H1 (cell line): Measurements from ENCODE around the gene NRXN3. TPM values are rescaled to one million over a fixed set of nuclear protein-coding genes. Genes with fewer than 3 reads are reported as not detected.

ENCODE experiments used
- CTCF ChIA-PET: fragments of 300-600 bp; sonication (Branson Sonifier 250); formaldehyde crosslinking; loops from one replicate; lab custom pipeline; 2021; ENCODE audit not compliant: partially characterized antibody; lab: Charles Lee
- POLR2A ChIA-PET: fragments of 300-600 bp; sonication (Branson Sonifier 250); formaldehyde crosslinking; loops from one replicate; lab custom pipeline; 2021; ENCODE audit warnings: inconsistent platforms; ENCODE audit not compliant: partially characterized antibody; lab: Charles Lee
- DNase-seq, 2 experiments: peaks; one replicate each; pipeline versions ENCODE4 v3.0.0 to v3.0.0-alpha.2; 2010 to 2022; ENCODE audit warnings: low spot score in 2 of 2, low read depth in 1 of 2, mixed read lengths in 1 of 2
- FAIRE-seq: peaks from 2 replicates; lab custom pipeline; 2011; peaks lifted over from hg19 to GRCh38; lab: Jason Lieb, UNC
- H2AFZ ChIP-seq: 2 replicates; pipeline ENCODE4 v1.8.1; 2012; ENCODE audit warnings: low read length, inconsistent platforms
- H2AK5ac ChIP-seq: 2 replicates; pipeline ENCODE4 v1.6.1; 2013; ENCODE audit warnings: low read depth, low read length
- H2BK120ac ChIP-seq: replicated peaks from 2 replicates; pipeline ENCODE3; 2013; ENCODE audit warnings: low read depth, low read length, inconsistent platforms
- H2BK12ac ChIP-seq: 2 replicates; pipeline ENCODE4 v1.6.1; 2013; ENCODE audit warnings: low read depth, low read length
- H2BK15ac ChIP-seq: 2 replicates; pipeline ENCODE4 v1.6.1; 2013; ENCODE audit warnings: low read length
- H2BK20ac ChIP-seq: 2 replicates; pipeline ENCODE4 v1.6.1; 2013; ENCODE audit warnings: low read length
- H2BK5ac ChIP-seq: 2 replicates; pipeline ENCODE4 v1.6.1; 2013; ENCODE audit warnings: low read depth, low read length
- H3K14ac ChIP-seq: 2 replicates; pipeline ENCODE4 v1.6.1; 2013; ENCODE audit warnings: inconsistent platforms; ENCODE audit not compliant: insufficient read length
- H3K18ac ChIP-seq: 2 replicates; pipeline ENCODE4 v1.6.1; 2013; ENCODE audit warnings: low read length; ENCODE audit errors: extremely low read depth
- H3K23ac ChIP-seq: 2 replicates; pipeline ENCODE4 v1.6.1; 2013; ENCODE audit warnings: inconsistent platforms; ENCODE audit not compliant: insufficient read length
- H3K23me2 ChIP-seq: 2 replicates; pipeline ENCODE4 v1.6.1; 2013; ENCODE audit warnings: low read depth, low read length
- H3K27ac ChIP-seq: 2 replicates; pipeline ENCODE4 v1.6.1; 2011; ENCODE audit warnings: low read depth, low read length, inconsistent platforms
- H3K27me3 ChIP-seq, 4 experiments: replicated peaks in 1 of 4; 1 replicate in 1 of 4; 2 replicates in 3 of 4; pipeline versions ENCODE4 v1.6.1 to v1.8.1; 2011 to 2013; ENCODE audit warnings: low read length in 3 of 4, mild to moderate bottlenecking in 3 of 4, inconsistent platforms in 2 of 4, mixed read lengths in 2 of 4, moderate library complexity in 1 of 4; ENCODE audit not compliant: control insufficient read depth in 3 of 4, insufficient read depth in 3 of 4; ENCODE audit errors: extremely low read depth in 1 of 4
- H3K36me3 ChIP-seq, 4 experiments: 2 replicates each; pipeline versions ENCODE4 v1.6.1 to v1.8.1; 2011 to 2013; ENCODE audit warnings: mild to moderate bottlenecking in 4 of 4, low read length in 3 of 4, moderate library complexity in 2 of 4, control low read depth in 1 of 4, inconsistent platforms in 1 of 4; ENCODE audit not compliant: insufficient read depth in 4 of 4, control insufficient read depth in 2 of 4
- H3K4ac ChIP-seq: replicated peaks from 2 replicates; pipeline ENCODE3; 2013; ENCODE audit warnings: low read length, low read depth, mixed read lengths, inconsistent platforms; ENCODE audit not compliant: insufficient read length
- H3K4me1 ChIP-seq, 4 experiments: replicated peaks in 1 of 4; 1 replicate in 1 of 4; 2 replicates in 3 of 4; pipeline versions ENCODE4 v1.6.1 to v1.8.1; 2011 to 2013; ENCODE audit warnings: low read length in 3 of 4, inconsistent platforms in 2 of 4, mixed read lengths in 1 of 4; ENCODE audit not compliant: insufficient read depth in 4 of 4, control insufficient read depth in 3 of 4
- H3K4me2 ChIP-seq, 2 experiments: 2 replicates each; pipeline versions ENCODE4 v1.6.1 to v1.8.1; 2011 to 2013; ENCODE audit warnings: low read depth in 2 of 2, low read length in 2 of 2, control low read depth in 1 of 2, inconsistent platforms in 1 of 2, mild to moderate bottlenecking in 1 of 2; ENCODE audit not compliant: insufficient read depth in 1 of 2
- H3K4me3 ChIP-seq, 4 experiments: fragments of 200-600, 300-600 bp in 1 of 4; sonication (generic), shearing (Covaris generic), sonication (Bioruptor Twin) in 1 of 4; 2 replicates each; pipeline versions ENCODE4 v1.5.1 to v1.8.1; 2011 to 2016; ENCODE audit warnings: low read length in 4 of 4, low read depth in 3 of 4, control low read depth in 2 of 4, inconsistent platforms in 2 of 4, mild to moderate bottlenecking in 2 of 4, mixed read lengths in 1 of 4, moderate library complexity in 1 of 4; ENCODE audit not compliant: insufficient read depth in 2 of 4; ENCODE audit errors: extremely low read depth in 1 of 4
- H3K56ac ChIP-seq: replicated peaks from 2 replicates; pipeline ENCODE3; 2013; ENCODE audit warnings: low read depth, mild to moderate bottlenecking, mixed read lengths, low read length, inconsistent platforms; ENCODE audit not compliant: insufficient read length
- H3K79me1 ChIP-seq: 2 replicates; pipeline ENCODE4 v1.6.1; 2013; ENCODE audit warnings: low read depth, low read length, control low read depth
- H3K79me2 ChIP-seq, 2 experiments: 2 replicates each; pipeline versions ENCODE4 v1.6.1 to v1.8.1; 2012 to 2013; ENCODE audit warnings: low read length in 2 of 2, mild to moderate bottlenecking in 2 of 2, inconsistent platforms in 1 of 2; ENCODE audit not compliant: insufficient read depth in 2 of 2, control insufficient read depth in 1 of 2
- H3K9ac ChIP-seq, 4 experiments: replicated peaks in 1 of 4; 1 replicate in 1 of 4; 2 replicates in 3 of 4; pipeline versions ENCODE4 v1.6.1 to v1.8.1; 2011 to 2013; ENCODE audit warnings: low read depth in 3 of 4, low read length in 3 of 4, control low read depth in 2 of 4, mild to moderate bottlenecking in 2 of 4, moderate library complexity in 2 of 4, inconsistent platforms in 1 of 4; ENCODE audit errors: extremely low read depth in 1 of 4
- H3K9me3 ChIP-seq, 2 experiments: 2 replicates each; pipeline versions ENCODE4 v1.6.1 to v1.8.1; 2012 to 2013; ENCODE audit warnings: mild to moderate bottlenecking in 2 of 2, moderate library complexity in 2 of 2, control low read depth in 1 of 2, inconsistent platforms in 1 of 2, low read depth in 1 of 2, low read length in 1 of 2, mixed read lengths in 1 of 2; ENCODE audit not compliant: insufficient read depth in 2 of 2
- H4K20me1 ChIP-seq, 2 experiments: replicated peaks in 1 of 2; 2 replicates each; pipeline versions ENCODE3 to v1.8.1; 2011 to 2013; ENCODE audit warnings: inconsistent platforms in 2 of 2, low read length in 2 of 2, mild to moderate bottlenecking in 1 of 2; ENCODE audit not compliant: insufficient read depth in 2 of 2, control insufficient read depth in 1 of 2
- H4K5ac ChIP-seq: 2 replicates; pipeline ENCODE4 v1.6.1; 2013; ENCODE audit warnings: low read length, low read depth, mixed read lengths, inconsistent platforms; ENCODE audit not compliant: insufficient read length
- H4K8ac ChIP-seq: 2 replicates; pipeline ENCODE4 v1.8.0; 2013; ENCODE audit warnings: mild to moderate bottlenecking, moderate library complexity, low read length, inconsistent platforms; ENCODE audit not compliant: insufficient read depth; ENCODE audit errors: extremely low read depth
- H4K91ac ChIP-seq: replicated peaks from 2 replicates; pipeline ENCODE3; 2013; ENCODE audit warnings: low read length, mixed read lengths, inconsistent platforms; ENCODE audit not compliant: insufficient read length
- EP300 ChIP-seq, 2 experiments: IDR thresholded peaks; 1 replicate in 1 of 2; 2 replicates in 1 of 2; pipeline ENCODE4 v1.6.1; 2011 to 2012; ENCODE audit warnings: low read depth in 2 of 2, low read length in 2 of 2, mild to moderate bottlenecking in 2 of 2, borderline replicate concordance in 1 of 2, inconsistent platforms in 1 of 2, moderate library complexity in 1 of 2
- HDAC6 ChIP-seq: IDR thresholded peaks from one replicate; pipeline ENCODE4 v1.7.1; 2012; ENCODE audit warnings: low read depth, mild to moderate bottlenecking, inconsistent platforms, low read length, moderate library complexity
- RBBP5 ChIP-seq: IDR thresholded peaks from 2 replicates; pipeline ENCODE4 v1.7.1; 2012; ENCODE audit warnings: low read depth, mild to moderate bottlenecking, inconsistent platforms, low read length, moderate library complexity, borderline replicate concordance
- WGBS, 2 experiments: shearing (Covaris generic) in 1 of 2; methylation state at CpG; one replicate each; pipeline versions ENCODE4 v1.1.6 to v1.1.7; 2013 to 2015; ENCODE audit warnings: low lambda C conversion rate in 2 of 2, mixed read lengths in 2 of 2, inconsistent platforms in 1 of 2, low coverage in 1 of 2, missing lambda C conversion rate in 1 of 2; ENCODE audit not compliant: insufficient replicate concordance in 2 of 2, insufficient coverage in 1 of 2, insufficient read length in 1 of 2; ENCODE audit errors: extremely low coverage in 1 of 2, missing lambda C conversion rate in 1 of 2; 5-methylcytosine and 5-hydroxymethylcytosine counted together
- polyA plus RNA-seq, 7 experiments: library from polyadenylated mRNA; depleted of rRNA in 3 of 7; stranded (reverse) in 5 of 7; unstranded in 2 of 7; fragments of >200 nt in 5 of 7; fragments of 200-250 nt in 2 of 7; gene quantifications; 1 replicate in 5 of 7; 2 replicates in 1 of 7; 4 replicates in 1 of 7; pipeline versions ENCODE4 v1.2.1 to v1.2.3, GENCODE V29; 2011 to 2013; ENCODE audit warnings: missing spikeins in 2 of 7, mixed read lengths in 2 of 7
- total RNA-seq: library from RNA; stranded (reverse); fragmentation: NEBNext Ultra II Directional; extraction: Animal tissue kit (Norgen Biotek cat#: 25700); gene quantifications from 2 replicates; pipeline ENCODE4 v1.2.1, GENCODE V29; 2021

The NRXN3 gene
- total and polyA plus RNA-seq, 2 of the 8 experiments (the other 6 are each of a cell fraction or from before 2014, with no cell fraction given): 2.6 to 4.1 TPM

- Histone ChIP-seq H2BK12ac (no peak overlapping the region), H3K4ac (no peak overlapping the region), H2BK5ac (no peak overlapping the region), H3K4me3 (no peak overlapping the region), H3K14ac (no peak overlapping the region), H3K56ac (no peak overlapping the region), H2BK20ac (no peak overlapping the region), H3K79me1 (no peaks in the 10 kb centered on the region), H2BK120ac (no peak overlapping the region), H3K79me2 (no peaks in the 10 kb centered on the region), H4K8ac (no peak overlapping the region), H3K23me2 (no peaks in the 10 kb centered on the region), H3K9me3 (no peaks in the 10 kb centered on the region), H3K36me3 (no peaks in the 10 kb centered on the region), H4K91ac (no peak overlapping the region), H4K20me1 (no peaks in the 10 kb centered on the region), H2BK15ac (no peak overlapping the region), H4K5ac (no peak overlapping the region), H3K23ac (no peak overlapping the region), H2AFZ (no peak overlapping the region), H3K4me1 (peaks cover 0 to 3% (median 0%) of the 10 kb centered on the region in 4 experiments; a peak in 1 of 7 replicates), H3K9ac (no peak overlapping the region), H3K27ac (no peak overlapping the region), H3K18ac (no peak overlapping the region), H2AK5ac (no peak overlapping the region), H3K4me2 (no peak overlapping the region), H3K27me3 (no peaks in the 10 kb centered on the region)
- ChIA-PET CTCF (interaction anchor here (0.7 to 1.0 kb wide), 2 partner anchors 9 to 19 kb away, joined by 3 to 4 read pairs; no protein-coding TSS in a partner anchor), POLR2A (no interaction called here)
- no peak for FAIRE-seq
- 93% methylated on average over 1 of the region's 1 CpG; no CpG with 5 or more reads in 1 of the 2 experiments for WGBS, 2 experiments
- no peak for DNase-seq
- TF ChIP-seq RBBP5: no peak
- TF ChIP-seq EP300 (IDR thresholded peaks at IDR 0.05; ENCODE audit: borderline replicate concordance in 1 of 2, low read depth in 2 of 2, low read length in 2 of 2): no peak
- TF ChIP-seq HDAC6: no peak
Measured at GRCh38 chr14:79856381-79856780, 1686.2 kb downstream of the NRXN3 start.
